ENCODE results near the gene FLVCR2.
A peak's percentile ranks its signal among the peaks of the same experiment; 100 is the strongest.

GRCh38 chr14:75566321-75566720 lies 12.1 kb upstream of the FLVCR2 start:
- peak; percentile 36 for TF ChIP-seq CTCF (conservative IDR thresholded peaks at IDR 0.05; ENCODE audit: low read depth, low read length)
- TF ChIP-seq EZH2 (IDR thresholded peaks at IDR 0.05; ENCODE audit: low read length, unreplicated experiment), result no peak

Measured in PC-3 (cell line).